GM23338 (cell line): ENCODE results near the gene TAB3. TPM values are rescaled to one million over a fixed set of nuclear protein-coding genes. Genes with fewer than 3 reads are reported as not detected.

Experiments used
- ATAC-seq: fragments of 200-7000 bp; cut with Tn5 transposase; 3 replicates; pipeline ENCODE4 v1.9.1; 2020
- DNase-seq: peaks from one replicate; pipeline ENCODE4 v3.0.0-alpha.2; 2015; ENCODE audit warnings: low spot score
- H2AFZ ChIP-seq: fragments of 200-600 bp; sonication (generic); 2 replicates; pipeline ENCODE4 v1.8.0; 2016; ENCODE audit warnings: antibody characterized with exemption, mild to moderate bottlenecking, moderate library complexity
- H3F3A ChIP-seq: fragments of 200-600 bp; sonication (generic); replicated peaks from 2 replicates; pipeline ENCODE4 v1.8.0; 2017; ENCODE audit warnings: antibody characterized with exemption, mixed run types, low read depth
- H3K27ac ChIP-seq: fragments of 200-600 bp; sonication (generic); 2 replicates; pipeline ENCODE4 v1.6.1; 2016; ENCODE audit warnings: low read depth
- H3K27me3 ChIP-seq: fragments of 200-600 bp; sonication (generic); 2 replicates; pipeline ENCODE4 v1.8.0; 2016; ENCODE audit warnings: mild to moderate bottlenecking, mixed run types, moderate library complexity; ENCODE audit not compliant: insufficient read depth
- H3K36me3 ChIP-seq: fragments of 200-600 bp; sonication (generic); 2 replicates; pipeline ENCODE4 v1.8.0; 2016; ENCODE audit warnings: mild to moderate bottlenecking; ENCODE audit not compliant: insufficient read depth
- H3K4me1 ChIP-seq: fragments of 200-600 bp; sonication (generic); 2 replicates; pipeline ENCODE4 v1.8.0; 2016; ENCODE audit warnings: mild to moderate bottlenecking, moderate library complexity; ENCODE audit not compliant: insufficient read depth
- H3K4me2 ChIP-seq: fragments of 200-600 bp; sonication (generic); 2 replicates; pipeline ENCODE4 v1.7.1; 2017; ENCODE audit warnings: mixed run types
- H3K4me3 ChIP-seq: fragments of 200-600 bp; sonication (generic); 2 replicates; pipeline ENCODE4 v1.6.1; 2016; ENCODE audit warnings: mixed run types
- H3K79me2 ChIP-seq: fragments of 200-600 bp; sonication (generic); replicated peaks from 2 replicates; pipeline ENCODE4 v1.8.0; 2017; ENCODE audit warnings: mild to moderate bottlenecking; ENCODE audit not compliant: insufficient read depth
- H3K9me2 ChIP-seq: fragments of 200-600 bp; sonication (generic); 2 replicates; pipeline ENCODE4 v1.8.0; 2017; ENCODE audit not compliant: insufficient read depth
- H4K20me1 ChIP-seq: fragments of 200-600 bp; sonication (generic); replicated peaks from 2 replicates; pipeline ENCODE4 v1.8.0; 2017; ENCODE audit warnings: mild to moderate bottlenecking; ENCODE audit not compliant: insufficient read depth
- H3K27ac Mint-ChIP-seq: 2 replicates; pipeline ENCODE4 v1.8.0; 2020; ENCODE audit warnings: inconsistent platforms, mild to moderate bottlenecking, moderate library complexity, mixed read lengths
- H3K27me3 Mint-ChIP-seq: 3 replicates; pipeline ENCODE4 v1.8.0; 2022; ENCODE audit warnings: low read depth, mild to moderate bottlenecking, moderate library complexity, mixed read lengths, inconsistent platforms; ENCODE audit not compliant: insufficient read depth, poor library complexity
- H3K36me3 Mint-ChIP-seq: 3 replicates; pipeline ENCODE4 v1.8.0; 2021; ENCODE audit warnings: low read depth, mild to moderate bottlenecking, inconsistent platforms, moderate library complexity, mixed read lengths
- H3K4me1 Mint-ChIP-seq: 3 replicates; pipeline ENCODE4 v1.8.0; 2020; ENCODE audit warnings: mild to moderate bottlenecking, inconsistent platforms, mixed read lengths
- H3K4me3 Mint-ChIP-seq: 3 replicates; pipeline ENCODE4 v1.8.0; 2021; ENCODE audit warnings: moderate library complexity, mild to moderate bottlenecking, inconsistent platforms, mixed read lengths
- H3K9me3 Mint-ChIP-seq: 3 replicates; pipeline ENCODE4 v1.8.0; 2020; ENCODE audit warnings: moderate library complexity, mild to moderate bottlenecking, inconsistent platforms, mixed read lengths
- CREB1 ChIP-seq: fragments of 250-450 bp; sonication (Bioruptor Pico); IDR thresholded peaks from 2 replicates; pipeline ENCODE4 v1.5.0; 2020; ENCODE audit warnings: low read depth, mild to moderate bottlenecking, moderate library complexity
- CTCF ChIP-seq, 2 experiments: fragments of 200-600 bp in 1 of 2; sonication (generic) in 1 of 2; conservative IDR thresholded peaks; 2 replicates each; pipeline versions ENCODE4 v1.5.1 to v1.6.1; 2016 to 2017; ENCODE audit warnings: antibody characterized with exemption in 2 of 2, low read depth in 2 of 2, mild to moderate bottlenecking in 2 of 2, moderate library complexity in 1 of 2
- ETS1 ChIP-seq: IDR thresholded peaks from 2 replicates; pipeline ENCODE4 v1.6.1; 2016; ENCODE audit warnings: antibody characterized with exemption
- EZH2phosphoT487 ChIP-seq: fragments of 200-600 bp; sonication (generic); IDR thresholded peaks from one replicate; pipeline ENCODE4 v1.8.1; 2018; ENCODE audit warnings: antibody characterized with exemption; ENCODE audit not compliant: unreplicated experiment
- JUNB ChIP-seq: IDR thresholded peaks from one replicate; pipeline ENCODE4 v1.6.1; 2016; ENCODE audit warnings: antibody characterized with exemption; ENCODE audit not compliant: unreplicated experiment
- POLR2AphosphoS5 ChIP-seq: IDR thresholded peaks from 2 replicates; pipeline ENCODE4 v1.6.1; 2016; ENCODE audit warnings: antibody characterized with exemption, low read depth
- REST ChIP-seq: IDR thresholded peaks from one replicate; pipeline ENCODE4 v1.6.1; 2018; ENCODE audit warnings: antibody characterized with exemption; ENCODE audit not compliant: unreplicated experiment
- STAT1 ChIP-seq: IDR thresholded peaks from one replicate; pipeline ENCODE4 v1.6.1; 2016; ENCODE audit warnings: antibody characterized with exemption; ENCODE audit not compliant: unreplicated experiment
- ZNF114 ChIP-seq: fragments of 250-450 bp; sonication (Bioruptor Pico); IDR thresholded peaks from 2 replicates; pipeline ENCODE4 v1.5.0; 2020; ENCODE audit warnings: mild to moderate bottlenecking, moderate library complexity
- ZNF331 ChIP-seq: fragments of 250-450 bp; sonication (Bioruptor Pico); IDR thresholded peaks from 2 replicates; pipeline ENCODE4 v1.5.0; 2020; ENCODE audit warnings: low read depth, mild to moderate bottlenecking, moderate library complexity
- ZNF462 ChIP-seq: fragments of 250-450 bp; sonication (Bioruptor Pico); IDR thresholded peaks from 2 replicates; pipeline ENCODE4 v1.5.0; 2020; ENCODE audit warnings: mild to moderate bottlenecking, moderate library complexity
- polyA plus RNA-seq: library from polyadenylated mRNA; unstranded; fragments of >200 nt; fragmentation: Nextera tagmentation; extraction: Ambion mirVana; gene quantifications from 2 replicates; pipeline ENCODE4 v1.2.1, GENCODE V29; 2016
- total RNA-seq: library from RNA; depleted of rRNA; stranded (reverse); fragments of >200 nt; shearing (Covaris generic); gene quantifications from 2 replicates; pipeline ENCODE4 v1.2.3, GENCODE V29; 2014

Gene TAB3
- total and polyA plus RNA-seq, 2 experiments from 2014 or later, result 4.4 to 21.7 TPM

- Histone ChIP-seq H4K20me1 (no peaks in the 10 kb centered on the region), H3K4me2 (no peak overlapping the region), H2AFZ (no peak overlapping the region), H3K79me2 (no peaks in the 10 kb centered on the region), H3K27me3 (no peaks in the 10 kb centered on the region), H3F3A (no peaks in the 10 kb centered on the region), H3K36me3 (no peaks in the 10 kb centered on the region), H3K4me1 (no peaks in the 10 kb centered on the region), H3K9me2 (no peaks in the 10 kb centered on the region), H3K4me3 (no peak overlapping the region), H3K27ac (no peak overlapping the region)
- no peaks in the 10 kb centered on the region for H3K27me3 Mint-ChIP-seq
- H3K9me3 Mint-ChIP-seq, result no peaks in the 10 kb centered on the region
- ATAC-seq, result no peak
- peaks cover 11% of the 10 kb centered on the region for H3K4me1 Mint-ChIP-seq
- DNase-seq, result no peak
- no peak overlapping the region for H3K4me3 Mint-ChIP-seq
- no peak overlapping the region for H3K27ac Mint-ChIP-seq
- no peaks in the 10 kb centered on the region for H3K36me3 Mint-ChIP-seq
- TF ChIP-seq CTCF (conservative IDR thresholded peaks at IDR 0.05; ENCODE audit: low read depth in 2 of 2), result no peak
- TF ChIP-seq EZH2phosphoT487, result no peak
- TF ChIP-seq ZNF114 (CRISPR knock-in tag), result no peak
- no peak for TF ChIP-seq POLR2AphosphoS5
- TF ChIP-seq JUNB, result no peak
- TF ChIP-seq ZNF331 (CRISPR knock-in tag), result no peak
- no peak for TF ChIP-seq ZNF462
- TF ChIP-seq REST, result no peak
- no peak for TF ChIP-seq STAT1
- no peak for TF ChIP-seq CREB1
- no peak for TF ChIP-seq ETS1
Measured at GRCh38 chrX:30913492-30913891, 24.4 kb upstream of the TAB3 start.
